HUES6 (cell line): ENCODE data around the gene TMEFF2.
"Not testable (repeated sequence)": the region's sequence is repeated elsewhere in the genome, so short reads cannot be mapped to it uniquely, and the experiment has no call there.

Source experiments
- H3K27ac ChIP-seq: 2 replicates; pipeline ENCODE4 v1.7.0; 2013; ENCODE audit warnings: low read depth, mild to moderate bottlenecking, low read length, inconsistent platforms
- H3K27me3 ChIP-seq: 2 replicates; pipeline ENCODE4 v1.6.1; 2013; ENCODE audit warnings: low read length; ENCODE audit not compliant: control insufficient read depth, insufficient read depth
- H3K36me3 ChIP-seq: 2 replicates; pipeline ENCODE4 v1.6.1; 2013; ENCODE audit warnings: low read length; ENCODE audit not compliant: control insufficient read depth, insufficient read depth
- H3K4me1 ChIP-seq: 2 replicates; pipeline ENCODE4 v1.6.1; 2013; ENCODE audit warnings: low read length; ENCODE audit not compliant: control insufficient read depth, insufficient read depth
- H3K4me3 ChIP-seq: 2 replicates; pipeline ENCODE4 v1.5.1; 2013; ENCODE audit warnings: low read depth, low read length
- H3K9ac ChIP-seq: one replicate; pipeline ENCODE4 v1.6.1; 2013; ENCODE audit warnings: mild to moderate bottlenecking, low read length
- H3K9me3 ChIP-seq: 2 replicates; pipeline ENCODE4 v1.6.1; 2013; ENCODE audit warnings: low read depth, low read length; ENCODE audit not compliant: control insufficient read depth, insufficient read depth

TMEFF2 gene

GRCh38 chr2:191931329-191931728 lies 263.4 kb downstream of the TMEFF2 start:
- H3K4me1 ChIP-seq: peaks cover 14% of the 10 kb centered on the region
- no peaks in the 10 kb centered on the region for H3K36me3 ChIP-seq
- H3K9ac ChIP-seq: no peak overlapping the region
- no peaks in the 10 kb centered on the region for H3K9me3 ChIP-seq
- H3K27ac ChIP-seq: no peak overlapping the region
- H3K4me3 ChIP-seq: no peak overlapping the region
- no peaks in the 10 kb centered on the region for H3K27me3 ChIP-seq

- H3K27ac ChIP-seq: no peak overlapping the region
- no peak overlapping the region for H3K9ac ChIP-seq
- no peak overlapping the region for H3K4me3 ChIP-seq
- no peaks in the 10 kb centered on the region for H3K36me3 ChIP-seq
- no peaks in the 10 kb centered on the region for H3K9me3 ChIP-seq
- peaks cover 14% of the 10 kb centered on the region for H3K4me1 ChIP-seq
- H3K27me3 ChIP-seq: no peaks in the 10 kb centered on the region
Measured at GRCh38 chr2:191930205-191930604, 264.5 kb downstream of the TMEFF2 start.

- Histone ChIP-seq H3K27me3 (no peaks in the 10 kb centered on the region), H3K9me3 (no peaks in the 10 kb centered on the region), H3K4me3 (no peak overlapping the region), H3K36me3 (no peaks in the 10 kb centered on the region), H3K9ac (no peak overlapping the region), H3K27ac (no peak overlapping the region), H3K4me1 (peaks cover 14% of the 10 kb centered on the region)
Measured at GRCh38 chr2:191929288-191929687, 265.4 kb downstream of the TMEFF2 start.

- no peak overlapping the region for H3K9ac ChIP-seq
- H3K9me3 ChIP-seq: no peaks in the 10 kb centered on the region
- H3K27ac ChIP-seq: no peak overlapping the region
Measured at GRCh38 chr2:191927991-191928390, 266.7 kb downstream of the TMEFF2 start.

GRCh38 chr2:191927319-191927867 lies 267.3 kb downstream of the TMEFF2 start:
- H3K4me3 ChIP-seq: no peak overlapping the region
- 0 out of 2 replicates have a peak overlapping the region, but pooled peaks have one; percentile 4 for H3K27ac ChIP-seq
- peaks cover 2% of the 10 kb centered on the region; the same call in 1 of the 2 replicates for H3K9me3 ChIP-seq
- no peaks in the 10 kb centered on the region for H3K36me3 ChIP-seq
- no peaks in the 10 kb centered on the region for H3K27me3 ChIP-seq
- peaks cover 14% of the 10 kb centered on the region for H3K4me1 ChIP-seq
- H3K9ac ChIP-seq: no peak overlapping the region

More at GRCh38 chr2:191927991-191928390, 266.7 kb downstream of the TMEFF2 start:
- peaks cover 14% of the 10 kb centered on the region for H3K4me1 ChIP-seq
- no peak overlapping the region for H3K4me3 ChIP-seq
- H3K27me3 ChIP-seq: no peaks in the 10 kb centered on the region
- no peaks in the 10 kb centered on the region for H3K36me3 ChIP-seq

GRCh38 chr2:191926671-191927070 lies 268.1 kb downstream of the TMEFF2 start:
- H3K36me3 ChIP-seq: no peaks in the 10 kb centered on the region
- H3K27ac ChIP-seq: no peak overlapping the region
- no peak overlapping the region for H3K9ac ChIP-seq
- peaks cover 2% of the 10 kb centered on the region; the same call in 1 of the 2 replicates for H3K9me3 ChIP-seq
- peaks cover 14% of the 10 kb centered on the region for H3K4me1 ChIP-seq
- no peak overlapping the region for H3K4me3 ChIP-seq
- H3K27me3 ChIP-seq: no peaks in the 10 kb centered on the region

- Histone ChIP-seq H3K27me3 (no peaks in the 10 kb centered on the region), H3K36me3 (no peaks in the 10 kb centered on the region), H3K4me1 (peaks cover 14% of the 10 kb centered on the region), H3K4me3 (no peak overlapping the region), H3K27ac (no peak overlapping the region), H3K9me3 (peaks cover 7% of the 10 kb centered on the region; the same call in 1 of the 2 replicates), H3K9ac (no peak overlapping the region)
Measured at GRCh38 chr2:191923652-191923997, 271.1 kb downstream of the TMEFF2 start.

- Histone ChIP-seq H3K4me3 (no peak overlapping the region), H3K36me3 (no peaks in the 10 kb centered on the region), H3K9ac (no peak overlapping the region), H3K9me3 (peaks cover 7% of the 10 kb centered on the region; the same call in 1 of the 2 replicates), H3K4me1 (peaks cover 11% of the 10 kb centered on the region), H3K27ac (no peak overlapping the region), H3K27me3 (no peaks in the 10 kb centered on the region)
Measured at GRCh38 chr2:191922736-191923651, 271.7 kb downstream of the TMEFF2 start.

GRCh38 chr2:191921650-191922049 lies 273.1 kb downstream of the TMEFF2 start:
- H3K9me3 ChIP-seq, H3K9ac ChIP-seq, H3K27ac ChIP-seq, H3K36me3 ChIP-seq, H3K4me3 ChIP-seq, H3K4me1 ChIP-seq, H3K27me3 ChIP-seq: not testable (repeated sequence)

- H3K4me1 ChIP-seq: peaks cover 8% of the 10 kb centered on the region; the same call in 1 of the 2 replicates
- no peak overlapping the region for H3K27ac ChIP-seq
- H3K27me3 ChIP-seq: no peaks in the 10 kb centered on the region
- no peak overlapping the region for H3K4me3 ChIP-seq
- H3K9ac ChIP-seq: no peak overlapping the region
- H3K9me3 ChIP-seq: peaks cover 7% of the 10 kb centered on the region; the same call in 1 of the 2 replicates
- no peaks in the 10 kb centered on the region for H3K36me3 ChIP-seq
Measured at GRCh38 chr2:191920502-191920901, 274.2 kb downstream of the TMEFF2 start.

GRCh38 chr2:191917967-191918651 lies 276.6 kb downstream of the TMEFF2 start:
- Histone ChIP-seq H3K4me1 (peaks cover 13% of the 10 kb centered on the region), H3K9ac (no peak overlapping the region), H3K36me3 (no peaks in the 10 kb centered on the region), H3K9me3 (peaks cover 7% of the 10 kb centered on the region; the same call in 1 of the 2 replicates), H3K27ac (no peak overlapping the region), H3K27me3 (no peaks in the 10 kb centered on the region), H3K4me3 (no peak overlapping the region)
